ENCODE measurements around the gene PRR23A. TPM values are rescaled to one million over a fixed set of nuclear protein-coding genes. Genes with fewer than 3 reads are reported as not detected.
"Not testable (repeated sequence)": the region's sequence is repeated elsewhere in the genome, so short reads cannot be mapped to it uniquely, and the experiment has no call there.

PRR23A gene
- total and polyA plus RNA-seq, 5 donors from 2014 or later: not detected

- not testable (repeated sequence) for H3K36me3 ChIP-seq (ENCODE audit: control insufficient read depth, insufficient read depth, low read length); H3K4me3 ChIP-seq (ENCODE audit: low read depth, low read length); DNase-seq; H3K27ac ChIP-seq (ENCODE audit: insufficient read depth, low read length, poor library complexity, severe bottlenecking); H3K27me3 Mint-ChIP-seq; H3K4me1 Mint-ChIP-seq; H3K27me3 ChIP-seq (ENCODE audit: control insufficient read depth, insufficient read depth, low read length); H3K36me3 Mint-ChIP-seq; H3K27ac Mint-ChIP-seq; ATAC-seq (ENCODE audit: low read depth in 2 of 2); H3K9me3 ChIP-seq (ENCODE audit: control insufficient read depth in 2 of 2, low read length in 2 of 2); H3K4me3 Mint-ChIP-seq; H3K4me1 ChIP-seq (ENCODE audit: control insufficient read depth, insufficient read depth, low read length, poor library complexity, severe bottlenecking)
- peaks cover 0 to 18% (median 7%) of the 10 kb centered on the region in 7 donors for H3K9me3 Mint-ChIP-seq
Observed at GRCh38 chr3:139030576-139030975, 24.5 kb upstream of the PRR23A start.

GRCh38 chr3:139024968-139025367 lies 18.9 kb upstream of the PRR23A start:
- H3K27me3 Mint-ChIP-seq: no peaks in the 10 kb centered on the region

GRCh38 chr3:139020868-139021234 lies 14.8 kb upstream of the PRR23A start, which contains the start of gene PRR23B:
TSS of gene PRR23B (minus strand) at chr3:139020926. CDS start at chr3:139020661, 265 bp downstream.
- Histone ChIP-seq H3K9me3 (ENCODE audit: control insufficient read depth in 2 of 2, low read length in 2 of 2) (no peaks in the 10 kb centered on the region), H3K27ac (ENCODE audit: insufficient read depth, low read length, poor library complexity, severe bottlenecking) (no peak within 1 kb of the TSS), H3K36me3 (ENCODE audit: control insufficient read depth, insufficient read depth, low read length) (no peaks in the 10 kb centered on the region), H3K4me1 (ENCODE audit: control insufficient read depth, insufficient read depth, low read length, poor library complexity, severe bottlenecking) (no peaks in the 10 kb centered on the region), H3K27me3 (ENCODE audit: control insufficient read depth, insufficient read depth, low read length) (no peaks in the 10 kb centered on the region), H3K4me3 (ENCODE audit: low read depth, low read length) (no peak within 1 kb of the TSS)
- ATAC-seq (ENCODE audit: low read depth in 2 of 2): no peak
- H3K27ac Mint-ChIP-seq: no peak within 1 kb of the TSS
- no peak within 1 kb of the TSS for H3K4me3 Mint-ChIP-seq
- no peaks in the 10 kb centered on the region for H3K4me1 Mint-ChIP-seq
- H3K36me3 Mint-ChIP-seq: no peaks in the 10 kb centered on the region
- no peak for DNase-seq
- no peaks in the 10 kb centered on the region for H3K27me3 Mint-ChIP-seq
- peaks cover 0 to 7% (median 3%) of the 10 kb centered on the region in 7 donors for H3K9me3 Mint-ChIP-seq

More at GRCh38 chr3:139024968-139025367, 18.9 kb upstream of the PRR23A start:
- no peaks in the 10 kb centered on the region for H3K9me3 ChIP-seq (ENCODE audit: control insufficient read depth in 2 of 2, low read length in 2 of 2)
- no peaks in the 10 kb centered on the region for H3K27me3 ChIP-seq (ENCODE audit: control insufficient read depth, insufficient read depth, low read length)
- no peaks in the 10 kb centered on the region for H3K36me3 ChIP-seq (ENCODE audit: control insufficient read depth, insufficient read depth, low read length)
- H3K4me3 ChIP-seq (ENCODE audit: low read depth, low read length): no peak overlapping the region
- H3K4me1 Mint-ChIP-seq: no peaks in the 10 kb centered on the region
- H3K36me3 Mint-ChIP-seq: no peaks in the 10 kb centered on the region
- H3K9me3 Mint-ChIP-seq: peaks cover 0 to 8% (median 5%) of the 10 kb centered on the region in 7 donors
- H3K4me3 Mint-ChIP-seq: no peak overlapping the region
- H3K27ac ChIP-seq (ENCODE audit: insufficient read depth, low read length, poor library complexity, severe bottlenecking): no peak overlapping the region
- ATAC-seq (ENCODE audit: low read depth in 2 of 2) (no peak), DNase-seq (no peak)
- H3K4me1 ChIP-seq (ENCODE audit: control insufficient read depth, insufficient read depth, low read length, poor library complexity, severe bottlenecking): no peaks in the 10 kb centered on the region
- no peak overlapping the region for H3K27ac Mint-ChIP-seq

- Mint-ChIP-seq H3K27ac (no peak overlapping the region), H3K4me1 (no peaks in the 10 kb centered on the region), H3K36me3 (no peaks in the 10 kb centered on the region), H3K9me3 (peaks cover 0 to 7% (median 3%) of the 10 kb centered on the region in 7 donors), H3K4me3 (no peak overlapping the region), H3K27me3 (no peaks in the 10 kb centered on the region)
- Histone ChIP-seq H3K27me3 (ENCODE audit: control insufficient read depth, insufficient read depth, low read length) (no peaks in the 10 kb centered on the region), H3K36me3 (ENCODE audit: control insufficient read depth, insufficient read depth, low read length) (no peaks in the 10 kb centered on the region), H3K9me3 (ENCODE audit: control insufficient read depth in 2 of 2, low read length in 2 of 2) (no peaks in the 10 kb centered on the region), H3K27ac (ENCODE audit: insufficient read depth, low read length, poor library complexity, severe bottlenecking) (no peak overlapping the region), H3K4me1 (ENCODE audit: control insufficient read depth, insufficient read depth, low read length, poor library complexity, severe bottlenecking) (no peaks in the 10 kb centered on the region), H3K4me3 (ENCODE audit: low read depth, low read length) (no peak overlapping the region)
- DNase-seq (no peak), ATAC-seq (ENCODE audit: low read depth in 2 of 2) (no peak)
Observed at GRCh38 chr3:139020036-139020867, 14.2 kb upstream of the PRR23A start.

- Histone ChIP-seq H3K4me3 (ENCODE audit: low read depth, low read length) (no peak overlapping the region), H3K36me3 (ENCODE audit: control insufficient read depth, insufficient read depth, low read length) (no peaks in the 10 kb centered on the region), H3K4me1 (ENCODE audit: control insufficient read depth, insufficient read depth, low read length, poor library complexity, severe bottlenecking) (no peaks in the 10 kb centered on the region), H3K27ac (ENCODE audit: insufficient read depth, low read length, poor library complexity, severe bottlenecking) (no peak overlapping the region), H3K9me3 (ENCODE audit: control insufficient read depth in 2 of 2, low read length in 2 of 2) (peaks cover 0 to 2% of the 10 kb centered on the region in 2 experiments), H3K27me3 (ENCODE audit: control insufficient read depth, insufficient read depth, low read length) (no peaks in the 10 kb centered on the region)
- H3K27ac Mint-ChIP-seq: no peak overlapping the region
- DNase-seq: no peak
- H3K27me3 Mint-ChIP-seq: peaks cover 9% of the 10 kb centered on the region
- ATAC-seq (ENCODE audit: low read depth in 2 of 2): no peak
- H3K36me3 Mint-ChIP-seq: no peaks in the 10 kb centered on the region
- H3K4me1 Mint-ChIP-seq: no peaks in the 10 kb centered on the region
- no peak overlapping the region for H3K4me3 Mint-ChIP-seq
- H3K9me3 Mint-ChIP-seq: peaks cover 0 to 14% (median 4%) of the 10 kb centered on the region in 7 donors
Observed at GRCh38 chr3:139016430-139017048, 10.5 kb upstream of the PRR23A start.

GRCh38 chr3:139005356-139005993 lies 593 bp downstream of the PRR23A start:
- no peak for DNase-seq
- H3K4me3 ChIP-seq (ENCODE audit: low read depth, low read length): no peak overlapping the region
- Mint-ChIP-seq H3K4me1 (no peaks in the 10 kb centered on the region), H3K4me3 (no peak overlapping the region), H3K27ac (no peak overlapping the region), H3K9me3 (peaks cover 0 to 23% (median 9%) of the 10 kb centered on the region in 7 donors), H3K27me3 (no peaks in the 10 kb centered on the region), H3K36me3 (peaks cover 5% of the 10 kb centered on the region)
- H3K27ac ChIP-seq (ENCODE audit: insufficient read depth, low read length, poor library complexity, severe bottlenecking): no peak overlapping the region
- no peaks in the 10 kb centered on the region for H3K36me3 ChIP-seq (ENCODE audit: control insufficient read depth, insufficient read depth, low read length)
- no peaks in the 10 kb centered on the region for H3K4me1 ChIP-seq (ENCODE audit: control insufficient read depth, insufficient read depth, low read length, poor library complexity, severe bottlenecking)
- no peaks in the 10 kb centered on the region for H3K9me3 ChIP-seq (ENCODE audit: control insufficient read depth in 2 of 2, low read length in 2 of 2)
- ATAC-seq (ENCODE audit: low read depth in 2 of 2): no peak
- no peaks in the 10 kb centered on the region for H3K27me3 ChIP-seq (ENCODE audit: control insufficient read depth, insufficient read depth, low read length)

- H3K9me3 ChIP-seq (ENCODE audit: control insufficient read depth in 2 of 2, low read length in 2 of 2): no peaks in the 10 kb centered on the region
- no peaks in the 10 kb centered on the region for H3K4me1 ChIP-seq (ENCODE audit: control insufficient read depth, insufficient read depth, low read length, poor library complexity, severe bottlenecking)
- no peaks in the 10 kb centered on the region for H3K36me3 ChIP-seq (ENCODE audit: control insufficient read depth, insufficient read depth, low read length)
- Mint-ChIP-seq H3K4me1 (no peaks in the 10 kb centered on the region), H3K36me3 (no peaks in the 10 kb centered on the region), H3K27ac (no peak overlapping the region), H3K27me3 (peaks cover 13% of the 10 kb centered on the region), H3K4me3 (no peak overlapping the region), H3K9me3 (peaks cover 0 to 2% (median 0%) of the 10 kb centered on the region in 7 donors)
- no peak overlapping the region for H3K27ac ChIP-seq (ENCODE audit: insufficient read depth, low read length, poor library complexity, severe bottlenecking)
- ATAC-seq (ENCODE audit: low read depth in 2 of 2) (no peak), DNase-seq (no peak)
- no peak overlapping the region for H3K4me3 ChIP-seq (ENCODE audit: low read depth, low read length)
- H3K27me3 ChIP-seq (ENCODE audit: control insufficient read depth, insufficient read depth, low read length): peaks cover 6% of the 10 kb centered on the region
Observed at GRCh38 chr3:138995706-138996105, 10.4 kb downstream of the PRR23A start.

Measured in CD4-positive, CD25-positive, alpha-beta regulatory T cell (primary cell).